Ureter (tissue), 1 donor: ENCODE data around the gene CCL13. TPM values are rescaled to one million over a fixed set of nuclear protein-coding genes. Genes with fewer than 3 reads are reported as not detected.

ENCODE experiments used
- DNase-seq: peaks from one replicate; pipeline ENCODE4 v3.0.0-alpha.2; 2020; ENCODE audit warnings: low spot score
- total RNA-seq: library from RNA; stranded (reverse); gene quantifications from one replicate; pipeline ENCODE4 v1.2.4, GENCODE V29; 2023
- donor health status: DM: yes; HTN: yes; CAD: no.

Gene CCL13
- total RNA-seq, 1 donor from 2014 or later: 2.1 TPM

GRCh38 chr17:34384822-34385605 lies 28.7 kb downstream of the CCL13 start:
- no peak for DNase-seq

DNA sequence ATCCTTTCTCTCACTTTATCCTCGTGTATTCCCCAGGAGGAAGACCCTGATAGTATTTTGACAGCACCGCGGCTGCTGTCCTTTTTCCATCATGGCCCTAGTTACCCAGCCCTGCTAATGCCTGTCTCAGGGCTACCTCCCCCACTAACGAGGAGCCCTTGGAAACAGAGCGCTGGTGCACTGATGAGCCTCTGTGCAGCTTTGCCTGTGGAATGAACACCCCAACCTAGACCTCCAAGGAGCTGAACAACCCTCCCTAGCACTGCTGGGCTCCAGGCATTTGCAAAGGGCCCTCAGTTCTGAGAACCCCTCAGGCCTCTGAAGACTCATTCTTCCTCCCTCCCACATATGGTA lies 30.0 kb downstream of the CCL13 start:
- no peak for DNase-seq

- no peak for DNase-seq
Measured at GRCh38 chr17:34386697-34387550, 30.6 kb downstream of the CCL13 start.

- no peak for DNase-seq
Measured at GRCh38 chr17:34387566-34387965, 31.3 kb downstream of the CCL13 start.

GRCh38 chr17:34389126-34389750 lies 33.0 kb downstream of the CCL13 start:
- DNase-seq: no peak

DNA sequence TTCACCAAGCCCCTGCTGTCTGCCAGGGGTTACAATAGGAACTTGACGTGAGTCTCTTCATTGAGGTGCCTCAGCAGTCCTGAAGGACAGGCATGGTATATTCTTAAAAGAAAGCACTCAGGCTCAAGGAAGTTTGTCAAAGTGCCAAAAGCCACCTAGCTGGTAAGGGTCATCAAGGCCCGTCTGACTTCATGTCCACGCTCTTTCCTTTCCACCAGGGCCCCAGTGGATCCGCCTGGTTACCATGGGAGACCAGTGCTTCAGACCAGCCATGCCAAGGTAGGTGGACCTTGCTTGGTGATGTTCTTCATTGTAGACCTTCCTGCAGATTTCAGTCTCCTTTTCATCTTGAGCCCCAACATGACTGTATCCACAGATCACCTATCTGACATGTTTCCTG lies 34.4 kb downstream of the CCL13 start:
- no peak for DNase-seq

GRCh38 chr17:34391241-34391640 lies 35.0 kb downstream of the CCL13 start:
- no peak for DNase-seq

- no peak for DNase-seq
Measured at GRCh38 chr17:34393401-34393800, 37.1 kb downstream of the CCL13 start.

DNA sequence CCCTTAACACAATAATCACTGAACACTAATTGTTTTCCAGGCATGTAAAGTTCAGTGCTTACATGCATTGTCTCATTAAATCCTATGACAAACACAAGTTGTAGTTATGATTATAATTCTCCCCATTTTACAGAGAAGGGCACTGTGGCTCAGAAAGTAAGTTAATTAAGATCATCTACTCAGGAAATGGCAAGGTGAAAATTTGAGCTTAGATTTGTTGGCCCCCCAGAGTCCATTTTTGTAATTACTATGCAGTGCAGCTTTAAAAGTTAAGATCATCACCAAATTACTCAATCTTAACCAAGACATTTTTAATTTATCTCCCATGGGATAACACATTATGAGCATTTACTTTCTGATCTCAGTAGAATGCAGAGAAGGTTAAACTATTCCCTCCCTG lies 41.0 kb downstream of the CCL13 start:
- no peak for DNase-seq

GRCh38 chr17:34398990-34399389 lies 42.7 kb downstream of the CCL13 start:
- DNase-seq: no peak

DNA sequence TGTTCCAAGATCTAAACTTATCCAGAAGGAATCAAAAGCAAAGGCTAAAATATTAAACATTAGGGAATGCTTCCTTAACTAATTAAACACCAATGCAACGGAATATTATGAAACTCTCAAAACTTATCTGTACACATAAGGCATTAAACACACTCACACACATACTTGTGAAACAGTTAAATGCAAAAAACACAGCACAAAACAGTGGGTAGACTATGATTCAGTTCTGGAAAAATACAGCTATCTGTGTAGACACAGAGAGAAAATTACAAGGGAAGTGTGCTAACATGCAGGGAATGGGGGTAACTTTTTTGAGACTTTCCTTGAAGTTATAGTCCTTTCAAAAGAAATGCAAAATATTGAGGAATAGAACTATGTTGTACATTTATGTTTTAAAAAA lies 43.4 kb downstream of the CCL13 start:
- DNase-seq: no peak

- DNase-seq: no peak
Measured at GRCh38 chr17:34400301-34400931, 44.1 kb downstream of the CCL13 start.

DNA sequence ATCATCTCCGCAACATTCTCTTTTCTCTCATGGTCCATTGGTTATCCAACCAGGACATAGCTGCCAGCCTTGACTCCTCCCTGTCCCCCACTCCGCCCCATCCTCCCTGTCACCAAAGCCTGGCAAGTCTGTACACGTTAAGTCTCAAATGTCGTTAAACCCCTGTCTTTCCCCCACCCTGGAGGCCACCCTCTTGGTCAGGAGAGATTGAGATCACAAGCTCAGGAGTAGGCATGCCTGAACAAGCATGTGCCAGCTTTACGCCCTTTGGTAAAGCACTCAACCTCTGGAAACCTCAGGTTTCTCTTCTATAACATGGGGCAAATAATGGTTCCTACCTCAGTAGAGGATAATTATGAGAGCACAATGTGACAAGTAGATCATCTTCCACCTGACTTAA lies 44.9 kb downstream of the CCL13 start:
- DNase-seq: peak; percentile 52

- no peak for DNase-seq
Measured at GRCh38 chr17:34403006-34403405, 46.7 kb downstream of the CCL13 start.

DNA sequence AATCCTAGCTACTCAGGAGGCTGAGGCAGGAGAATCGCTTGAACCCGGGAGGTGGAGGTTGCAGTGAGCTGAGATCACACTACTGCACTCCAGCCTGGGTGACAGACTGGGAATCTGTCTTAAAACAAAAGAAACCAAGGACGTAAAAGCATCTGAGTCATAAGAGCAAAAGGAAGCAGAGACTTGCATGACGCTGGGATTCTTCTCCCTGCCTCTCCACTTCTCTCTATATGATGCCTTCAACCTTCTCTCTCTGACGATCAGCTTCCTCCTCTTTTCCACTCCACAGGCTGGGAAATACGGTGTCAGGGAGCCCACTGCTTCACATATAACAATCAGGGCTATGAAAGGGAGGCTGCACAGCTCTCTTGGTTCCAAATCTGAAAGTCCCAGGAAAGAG lies 49.9 kb downstream of the CCL13 start:
- no peak for DNase-seq

Other genes starting within 250 kb of the CCL13 start
- gene CCL2, start 101.2 kb upstream of the CCL13 start, total RNA-seq: 31.7 TPM
- not detected for gene CCL7, start 86.3 kb upstream of the CCL13 start, total RNA-seq
- gene CCL11, start 70.7 kb upstream of the CCL13 start, total RNA-seq: not detected
- gene CCL8, start 37.0 kb upstream of the CCL13 start, total RNA-seq: not detected
- gene CCL1, start 6.8 kb downstream of the CCL13 start, total RNA-seq: not detected
- 0.26 TPM for gene TMEM132E, start 223.1 kb downstream of the CCL13 start, total RNA-seq